ENCODE results near the gene CLSTN2.

GRCh38 chr3:140145528-140145927, 210.5 kb downstream of the CLSTN2 start:
- TF ChIP-seq EZH2 (IDR thresholded peaks at IDR 0.05; ENCODE audit: low read depth) (no peak), CTCF (conservative IDR thresholded peaks at IDR 0.05) (no peak)

All from PC-9 (cell line).